Activated naive CD8-positive, alpha-beta T cell treated with anti-CD3 and anti-CD28 coated beads, Interleukin-2, amount 50 U/mL, for 24 hours (primary cell): ENCODE data around the gene MICU1.
A peak's percentile ranks its signal among the peaks of the same experiment; 100 is the strongest.
"Not testable (repeated sequence)": the region's sequence is repeated elsewhere in the genome, so short reads cannot be mapped to it uniquely, and the experiment has no call there.

ENCODE experiments used
- ATAC-seq: fragments of 150-1000 bp; cut with Tn5 transposase; one replicate; pipeline ENCODE4 v1.10.0; 2021
- DNase-seq: peaks from one replicate; pipeline ENCODE4 v3.0.0; 2021
- H3K27ac Mint-ChIP-seq: one replicate; pipeline ENCODE4 v1.8.0; 2021; ENCODE audit warnings: mild to moderate bottlenecking, mixed read lengths
- H3K27me3 Mint-ChIP-seq: one replicate; pipeline ENCODE4 v1.8.0; 2021; ENCODE audit warnings: mixed read lengths
- H3K36me3 Mint-ChIP-seq: one replicate; pipeline ENCODE4 v1.8.0; 2021; ENCODE audit warnings: low read depth, mixed read lengths
- H3K4me1 Mint-ChIP-seq: one replicate; pipeline ENCODE4 v1.8.0; 2021; ENCODE audit warnings: mixed read lengths
- H3K4me3 Mint-ChIP-seq: one replicate; pipeline ENCODE4 v1.8.0; 2021; ENCODE audit warnings: mild to moderate bottlenecking, moderate library complexity, mixed read lengths
- H3K9me3 Mint-ChIP-seq: one replicate; pipeline ENCODE4 v1.8.0; 2021; ENCODE audit warnings: mixed read lengths

MICU1 gene

DNA sequence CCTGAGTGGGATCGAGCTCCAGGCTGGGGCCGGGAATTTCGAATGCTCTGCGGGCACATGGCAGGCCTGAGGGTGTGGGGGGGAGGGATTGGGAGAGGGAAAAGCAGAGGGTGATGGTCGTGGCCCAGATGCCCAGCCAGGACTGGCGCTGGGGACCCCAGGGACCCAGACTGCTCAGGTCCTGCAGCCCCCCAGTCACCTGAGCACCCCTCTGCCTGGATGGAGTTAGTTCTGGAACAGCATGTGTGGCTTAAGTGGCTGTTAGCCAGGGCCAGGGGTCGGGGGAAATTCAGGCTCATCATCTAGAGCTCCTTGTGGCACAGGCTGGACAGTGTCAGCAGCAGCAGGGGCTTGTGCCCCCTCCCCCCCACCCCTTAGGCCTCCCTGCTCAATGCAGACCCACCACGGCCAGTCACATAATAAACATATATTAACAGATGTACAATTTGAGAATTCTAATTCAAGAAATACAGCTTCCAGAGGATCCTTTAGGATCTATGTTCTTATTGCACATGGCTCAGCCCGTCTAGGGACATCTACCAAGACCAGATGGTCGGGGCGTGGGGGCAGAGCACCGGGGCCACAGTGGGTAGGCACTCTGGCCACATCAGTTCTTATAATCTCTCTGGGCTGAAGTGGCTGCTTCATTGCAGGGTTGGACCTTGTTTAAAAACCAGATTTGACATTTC lies 293.3 kb downstream of the MICU1 start:
- DNase-seq (no peak), ATAC-seq (no peak)
- Mint-ChIP-seq H3K36me3 (peaks cover 21% of the 10 kb centered on the region), H3K27me3 (no peaks in the 10 kb centered on the region), H3K27ac (peak overlapping the region; percentile 91), H3K4me3 (peak overlapping the region; percentile 50), H3K4me1 (peaks cover 95% of the 10 kb centered on the region), H3K9me3 (no peaks in the 10 kb centered on the region)

DNA sequence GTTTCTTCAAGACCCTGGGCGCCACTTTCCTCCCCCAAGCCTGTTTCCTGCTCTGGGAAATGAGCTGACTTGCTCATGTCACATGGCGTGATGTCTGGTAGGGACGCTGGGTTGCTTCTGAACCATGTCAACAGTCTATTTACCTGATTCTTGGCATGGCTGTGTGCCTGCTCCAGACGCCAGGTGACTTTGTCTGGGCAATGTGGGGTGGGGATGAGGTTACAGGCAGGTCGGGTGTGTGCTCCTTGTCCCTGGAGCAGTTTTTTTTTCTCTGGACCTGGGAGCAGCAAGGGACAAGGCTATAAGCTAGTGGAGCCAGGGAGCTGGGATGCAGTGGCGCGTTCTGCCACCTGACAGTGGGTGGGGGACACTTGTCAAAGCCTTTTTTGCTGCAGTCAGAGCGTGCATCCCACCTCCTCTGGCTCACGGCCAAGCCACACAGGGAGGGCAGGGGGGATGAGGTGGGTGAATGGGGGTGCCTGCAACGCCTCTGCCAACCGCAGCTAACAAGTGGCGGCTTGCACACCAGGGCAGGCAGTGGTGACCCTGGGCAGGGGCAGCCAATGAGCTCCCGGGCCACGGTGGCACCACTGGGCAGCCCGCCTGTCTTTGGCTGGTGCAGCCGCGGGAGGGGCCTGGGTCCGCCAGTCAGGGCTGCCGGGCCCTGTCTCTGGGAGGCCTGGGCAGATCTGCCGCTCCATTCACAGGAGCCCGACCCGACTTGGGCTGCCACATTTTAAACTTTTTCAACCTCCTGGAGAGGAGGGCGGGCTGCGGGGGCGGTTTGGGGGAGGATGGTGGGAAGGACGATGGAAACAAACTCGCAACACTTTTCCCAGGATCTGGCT lies 294.1 kb downstream of the MICU1 start:
- H3K27ac Mint-ChIP-seq: peak overlapping the region; percentile 91
- H3K36me3 Mint-ChIP-seq: peaks cover 21% of the 10 kb centered on the region
- H3K9me3 Mint-ChIP-seq: no peaks in the 10 kb centered on the region
- ATAC-seq (peak; percentile 72), DNase-seq (peak; percentile 94)
- H3K4me1 Mint-ChIP-seq: peaks cover 94% of the 10 kb centered on the region
- no peaks in the 10 kb centered on the region for H3K27me3 Mint-ChIP-seq
- peak overlapping the region; percentile 50 for H3K4me3 Mint-ChIP-seq

DNA sequence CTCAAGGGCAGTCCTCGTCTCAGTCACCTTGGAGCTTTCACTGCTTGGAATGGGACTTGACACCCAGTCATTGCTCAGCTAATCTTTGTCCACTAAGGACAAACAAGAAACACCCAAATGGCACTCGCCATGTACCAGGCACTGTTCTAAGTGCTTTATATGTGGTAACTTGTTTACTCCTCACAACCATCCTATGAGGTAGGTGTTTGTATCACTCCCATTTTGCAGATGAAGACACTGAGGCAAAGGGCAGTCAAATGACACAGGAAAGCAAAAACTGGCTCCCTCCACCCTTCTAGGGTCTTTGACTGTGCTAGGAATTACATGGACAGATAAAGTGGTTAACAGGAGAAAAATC lies 295.8 kb downstream of the MICU1 start:
- H3K27ac Mint-ChIP-seq: peak overlapping the region; percentile 91
- DNase-seq: no peak
- ATAC-seq: no peak
- no peaks in the 10 kb centered on the region for H3K9me3 Mint-ChIP-seq
- no peaks in the 10 kb centered on the region for H3K27me3 Mint-ChIP-seq
- peak overlapping the region; percentile 46 for H3K4me3 Mint-ChIP-seq
- H3K4me1 Mint-ChIP-seq: peaks cover 84% of the 10 kb centered on the region
- H3K36me3 Mint-ChIP-seq: peaks cover 21% of the 10 kb centered on the region

DNA sequence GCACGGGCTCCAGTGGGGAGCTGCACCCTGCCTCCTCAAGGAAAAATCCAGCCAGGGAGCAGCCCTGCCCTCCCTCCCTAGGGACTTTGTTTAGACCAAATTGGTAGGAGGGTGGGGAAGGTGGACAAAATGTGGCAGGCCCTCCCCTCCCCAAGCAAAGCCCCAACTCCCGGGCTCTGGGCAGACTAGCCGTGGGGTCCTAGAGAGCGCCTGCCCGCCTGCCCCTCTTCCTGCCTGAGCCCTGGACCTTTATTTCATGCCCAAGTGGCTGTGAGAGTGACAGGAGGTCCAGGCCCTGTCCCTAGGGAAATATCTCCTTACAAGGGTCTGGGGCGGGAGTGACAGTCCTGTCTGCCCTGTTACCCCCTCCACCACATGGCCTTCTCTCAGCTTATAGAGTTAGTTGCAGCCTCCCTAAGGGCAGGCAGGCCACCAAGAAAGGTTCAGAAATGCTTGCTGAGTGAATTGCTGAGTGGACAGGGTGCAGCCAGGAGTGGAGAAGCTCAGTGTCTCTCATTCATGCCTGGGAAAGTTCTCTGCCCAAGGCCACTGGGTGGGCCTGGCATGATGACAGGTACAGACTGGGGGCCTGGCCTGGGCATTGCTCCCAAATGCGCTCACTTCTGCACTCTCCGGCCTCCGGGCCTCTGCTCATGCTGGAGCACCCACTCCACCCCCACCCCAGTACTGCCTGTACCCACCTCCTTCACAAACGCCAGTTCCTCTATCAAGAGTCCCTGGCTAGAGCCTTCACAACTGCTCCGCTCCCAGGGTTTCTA lies 296.4 kb downstream of the MICU1 start:
- ATAC-seq (no peak), DNase-seq (no peak)
- peaks cover 83% of the 10 kb centered on the region for H3K4me1 Mint-ChIP-seq
- peak overlapping the region; percentile 99 for H3K27ac Mint-ChIP-seq
- H3K9me3 Mint-ChIP-seq: no peaks in the 10 kb centered on the region
- H3K4me3 Mint-ChIP-seq: peak overlapping the region; percentile 96
- H3K27me3 Mint-ChIP-seq: no peaks in the 10 kb centered on the region
- peaks cover 19% of the 10 kb centered on the region for H3K36me3 Mint-ChIP-seq

DNA sequence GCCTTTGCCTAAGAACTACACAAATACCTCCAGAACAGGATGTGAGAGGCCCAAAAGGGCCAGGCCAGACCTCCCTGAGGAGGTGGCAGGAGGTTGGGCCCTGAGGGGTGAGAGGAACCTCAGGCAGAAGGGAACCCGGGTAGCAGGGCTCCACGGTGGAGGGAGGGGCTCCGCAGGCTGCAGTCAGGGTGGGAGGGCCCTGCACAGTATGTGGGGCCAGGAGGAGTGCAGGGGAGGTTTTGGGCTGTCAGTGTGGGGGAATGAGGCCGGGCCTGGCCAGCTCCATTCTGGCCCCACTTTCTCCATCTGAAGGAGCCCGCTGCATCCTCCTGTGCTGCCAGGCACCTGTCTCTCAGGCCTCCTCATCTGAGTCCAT lies 297.1 kb downstream of the MICU1 start:
- DNase-seq (no peak), ATAC-seq (peak; percentile 25)
- peak overlapping the region; percentile 99 for H3K27ac Mint-ChIP-seq
- H3K27me3 Mint-ChIP-seq: no peaks in the 10 kb centered on the region
- H3K9me3 Mint-ChIP-seq: no peaks in the 10 kb centered on the region
- H3K4me1 Mint-ChIP-seq: peaks cover 82% of the 10 kb centered on the region
- peak overlapping the region; percentile 96 for H3K4me3 Mint-ChIP-seq
- peaks cover 14% of the 10 kb centered on the region for H3K36me3 Mint-ChIP-seq

DNA sequence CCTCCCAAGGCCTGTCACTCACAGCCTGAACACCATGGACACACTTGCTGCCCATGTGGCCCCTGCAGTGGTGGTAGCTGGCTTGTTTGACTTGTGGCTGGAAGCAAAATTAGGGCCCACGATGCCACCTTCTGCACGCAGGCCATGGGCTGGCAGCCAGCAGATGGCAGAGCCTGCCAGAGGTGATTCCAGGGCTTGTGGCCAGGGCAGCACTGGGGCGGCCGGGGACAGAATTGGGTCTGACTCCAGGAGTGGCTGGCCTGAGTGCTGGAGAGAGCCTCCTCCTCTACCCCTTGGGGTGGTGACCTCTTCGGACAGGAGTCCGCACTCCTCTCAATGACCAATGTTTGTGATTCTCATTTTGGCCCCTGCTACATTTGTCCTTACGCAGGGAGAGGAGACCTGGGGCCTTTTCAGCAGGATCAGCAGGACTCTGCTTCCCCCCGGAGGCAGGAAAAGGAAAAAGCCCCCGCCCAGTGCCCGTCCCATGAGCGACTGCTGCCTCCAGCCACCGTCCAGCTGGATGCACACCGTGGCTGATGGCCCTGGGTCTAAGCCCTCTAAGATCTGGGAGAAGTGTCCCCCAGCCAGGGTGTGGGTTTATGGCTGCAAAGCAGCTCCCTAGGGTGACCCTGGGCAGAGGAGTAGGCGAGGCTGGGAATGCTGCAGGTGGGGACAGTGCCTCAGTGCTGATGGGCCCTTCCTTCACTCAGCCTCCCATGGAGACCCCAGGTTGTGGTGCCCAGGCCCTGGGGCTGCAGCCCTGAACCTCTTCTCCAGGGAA lies 297.6 kb downstream of the MICU1 start:
- no peaks in the 10 kb centered on the region for H3K9me3 Mint-ChIP-seq
- DNase-seq: peak; percentile 45
- peaks cover 82% of the 10 kb centered on the region for H3K4me1 Mint-ChIP-seq
- H3K36me3 Mint-ChIP-seq: peaks cover 12% of the 10 kb centered on the region
- no peak for ATAC-seq
- H3K4me3 Mint-ChIP-seq: peak overlapping the region; percentile 96
- H3K27me3 Mint-ChIP-seq: no peaks in the 10 kb centered on the region
- peak overlapping the region; percentile 99 for H3K27ac Mint-ChIP-seq

DNA sequence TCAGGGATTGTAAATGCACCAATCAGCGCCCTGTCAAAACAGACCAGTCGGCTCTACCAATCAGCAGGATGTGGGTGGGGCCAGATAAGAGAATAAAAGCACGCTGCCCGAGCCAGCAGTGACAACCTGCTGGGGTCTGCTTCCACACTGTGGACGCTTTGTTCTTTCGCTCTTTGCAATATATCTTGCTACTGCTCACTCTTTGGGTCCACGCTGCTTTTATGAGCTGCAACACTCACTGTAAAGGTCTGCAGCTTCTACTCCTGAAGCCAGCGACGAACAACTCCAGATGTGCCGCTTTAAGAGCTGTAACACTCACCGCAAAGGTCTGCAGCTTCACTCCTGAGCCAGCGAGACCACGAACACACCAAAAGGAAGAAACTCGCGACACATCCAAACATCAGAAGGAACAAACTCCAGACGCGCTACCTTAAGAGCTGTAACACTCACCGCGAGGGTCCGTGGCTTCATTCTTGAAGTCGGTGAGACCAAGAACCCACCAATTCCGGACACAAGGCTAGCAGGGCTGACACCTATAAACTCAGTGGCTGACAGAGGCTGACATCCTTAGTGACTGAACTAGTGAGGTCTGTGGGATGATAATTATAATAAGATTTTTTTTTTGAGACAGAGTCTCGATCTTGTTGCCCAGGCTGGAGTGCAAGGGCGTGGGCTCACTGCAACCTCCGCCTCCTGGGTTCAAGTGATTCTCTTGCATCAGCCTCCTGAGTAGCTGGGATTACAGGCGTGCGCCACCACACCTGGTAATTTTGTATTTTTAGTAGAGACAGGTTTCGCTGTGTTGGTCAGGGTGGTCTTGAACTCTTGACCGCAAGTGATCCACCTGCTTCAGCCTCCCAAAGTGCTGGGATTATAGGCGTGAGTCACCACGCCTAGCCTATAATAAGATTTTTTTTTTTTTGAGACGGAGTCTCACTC lies 298.9 kb downstream of the MICU1 start:
- H3K36me3 Mint-ChIP-seq, H3K9me3 Mint-ChIP-seq, H3K27me3 Mint-ChIP-seq: not testable (repeated sequence)
- Mint-ChIP-seq H3K4me3 (peak overlapping the region; percentile 96), H3K27ac (peak overlapping the region; percentile 99), H3K4me1 (peaks cover 82% of the 10 kb centered on the region)
- DNase-seq: peak; percentile 80
- peak; percentile 25 for ATAC-seq

DNA sequence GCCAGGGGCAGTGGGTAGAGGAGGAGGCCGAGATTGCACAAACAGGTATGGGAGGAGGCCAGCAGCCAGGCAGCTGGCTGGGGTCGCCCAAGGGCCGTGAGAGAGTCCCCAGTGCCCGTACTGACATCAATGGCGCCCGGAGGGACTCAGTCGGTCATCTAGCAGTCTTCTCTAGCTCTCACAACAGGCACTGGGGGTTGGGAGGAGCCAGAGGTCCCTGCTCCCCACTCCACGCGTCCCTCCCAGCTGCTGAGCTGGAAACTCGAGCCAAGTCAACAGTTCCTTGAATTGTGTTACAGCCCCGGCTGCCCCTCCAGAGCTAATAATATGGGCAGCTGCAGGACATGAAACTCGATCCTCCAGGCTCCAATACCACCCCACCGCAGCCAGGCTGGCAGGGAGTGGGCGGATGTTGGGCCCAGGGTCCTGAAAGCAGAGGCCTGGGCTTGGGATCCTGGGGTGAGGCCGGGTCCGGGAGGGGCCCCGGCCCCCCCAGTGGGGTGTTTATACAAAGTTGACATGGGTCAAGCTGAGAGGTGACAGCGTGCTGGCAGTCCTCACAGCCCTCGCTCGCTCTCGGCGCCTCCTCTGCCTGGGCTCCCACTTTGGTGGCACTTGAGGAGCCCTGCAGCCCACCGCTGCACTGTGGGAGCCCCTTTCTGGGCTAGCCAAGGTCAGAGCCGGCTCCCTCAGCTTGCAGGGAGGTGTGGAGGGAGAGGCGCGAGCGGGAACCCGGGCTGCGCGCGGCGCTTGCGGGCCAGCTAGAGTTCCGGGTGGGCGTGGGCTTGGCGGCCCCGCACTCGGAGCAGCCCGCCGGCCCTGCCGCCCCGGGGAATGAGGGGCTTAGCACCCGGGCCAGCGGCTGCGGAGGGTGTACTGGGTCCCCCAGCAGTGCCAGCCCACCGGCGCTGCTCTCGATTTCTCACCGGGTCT lies 300.4 kb downstream of the MICU1 start:
- not testable (repeated sequence) for H3K9me3 Mint-ChIP-seq, H3K4me3 Mint-ChIP-seq, H3K27ac Mint-ChIP-seq, DNase-seq, H3K36me3 Mint-ChIP-seq, H3K27me3 Mint-ChIP-seq, ATAC-seq
- peaks cover 81% of the 10 kb centered on the region for H3K4me1 Mint-ChIP-seq

DNA sequence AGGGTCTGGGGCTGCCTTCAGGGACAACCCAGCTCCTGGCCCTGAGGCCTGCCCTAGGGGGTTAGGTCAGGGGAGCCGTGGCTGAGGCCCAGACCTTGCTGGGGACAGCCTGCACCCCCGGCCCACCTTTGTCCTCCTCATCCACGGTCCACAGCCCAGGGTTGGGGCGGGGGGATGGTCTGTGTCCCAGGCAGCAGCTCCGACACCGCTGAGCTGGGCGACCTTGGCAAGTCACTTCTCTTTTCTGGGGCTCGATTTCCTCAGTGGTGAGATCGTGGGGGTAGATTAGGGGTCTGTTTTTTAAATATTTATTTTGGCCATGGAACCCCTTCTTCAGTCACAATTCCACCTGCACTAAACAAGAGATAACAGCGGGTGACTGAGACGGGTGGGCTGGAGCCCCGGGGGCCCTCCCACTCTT lies 302.1 kb downstream of the MICU1 start:
- Mint-ChIP-seq H3K36me3 (peaks cover 7% of the 10 kb centered on the region), H3K4me3 (no peak overlapping the region), H3K9me3 (no peaks in the 10 kb centered on the region), H3K4me1 (peaks cover 77% of the 10 kb centered on the region), H3K27ac (peak overlapping the region; percentile 69), H3K27me3 (no peaks in the 10 kb centered on the region)
- ATAC-seq (no peak), DNase-seq (no peak)

DNA sequence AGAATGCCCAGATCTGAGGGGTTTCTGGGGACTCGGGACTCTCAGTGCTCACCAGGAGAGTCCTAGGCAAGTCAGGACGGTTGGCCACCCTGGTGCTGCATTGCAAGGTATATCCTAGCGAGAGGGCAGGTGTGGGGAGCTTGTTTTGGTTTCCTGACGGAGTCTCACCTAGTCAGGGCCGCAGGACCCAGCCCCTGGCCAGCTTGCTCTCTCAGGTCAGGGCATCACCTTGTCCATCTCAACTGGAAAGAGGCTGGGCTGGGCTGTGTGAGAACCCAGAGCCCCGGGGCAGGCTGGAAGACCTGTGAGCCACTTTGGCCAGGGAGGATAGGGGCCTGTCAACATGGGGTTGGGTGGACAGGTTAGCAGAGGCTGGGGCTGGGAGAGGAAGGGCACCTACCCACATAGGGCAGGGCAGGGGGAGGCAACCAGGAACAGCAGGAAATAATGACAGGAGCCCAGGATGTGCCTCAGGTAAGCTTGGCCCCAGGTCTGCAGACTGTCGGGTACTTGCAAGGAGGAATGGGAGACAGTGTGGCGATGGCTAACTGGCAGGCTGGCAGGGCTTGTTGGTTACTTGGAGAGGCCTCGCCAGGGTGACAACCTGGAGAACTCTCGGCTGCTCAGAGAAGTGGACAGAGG lies 302.6 kb downstream of the MICU1 start:
- Mint-ChIP-seq H3K27ac (peak overlapping the region; percentile 99), H3K4me1 (peaks cover 77% of the 10 kb centered on the region), H3K27me3 (no peaks in the 10 kb centered on the region), H3K36me3 (peaks cover 9% of the 10 kb centered on the region), H3K4me3 (no peak overlapping the region), H3K9me3 (no peaks in the 10 kb centered on the region)
- ATAC-seq (no peak), DNase-seq (no peak)

DNA sequence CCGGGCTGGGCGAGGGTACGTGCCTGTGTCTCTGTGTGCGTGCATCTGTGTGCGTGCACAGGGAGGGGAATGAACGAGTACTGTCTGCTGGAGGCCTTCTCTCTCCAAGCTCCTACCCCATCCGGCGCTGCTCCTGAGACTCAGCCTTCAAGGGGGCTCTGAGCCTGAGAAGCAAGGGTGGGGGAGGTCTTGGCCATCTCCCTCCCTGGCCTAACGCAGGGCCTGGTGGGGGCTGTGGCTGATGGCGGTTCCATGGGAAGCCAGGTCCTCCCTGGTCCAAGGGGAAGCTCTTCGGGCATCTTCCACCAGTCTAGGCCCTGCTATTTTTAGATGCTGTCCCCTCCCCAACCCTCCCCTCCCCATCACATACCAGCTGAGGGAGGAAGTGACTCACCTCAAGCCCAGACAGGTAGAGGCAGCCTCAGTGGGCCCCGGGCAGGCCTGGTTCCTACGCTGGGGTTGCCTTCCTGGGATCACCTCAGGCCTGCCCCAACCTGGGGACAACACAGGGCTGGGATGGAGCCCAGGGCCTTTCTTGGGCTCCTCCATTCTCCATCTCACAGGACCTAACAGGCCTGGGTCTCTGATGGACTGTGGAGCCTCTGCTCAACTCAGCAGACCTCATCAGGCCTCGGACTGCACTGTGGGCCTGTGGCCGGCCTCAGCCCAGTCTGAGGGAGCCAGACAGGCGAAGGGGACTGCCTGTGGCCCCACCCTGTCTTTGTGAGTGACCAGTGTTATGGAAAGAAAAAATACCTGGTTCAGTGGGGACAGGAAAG lies 303.4 kb downstream of the MICU1 start:
- H3K27me3 Mint-ChIP-seq: no peaks in the 10 kb centered on the region
- H3K27ac Mint-ChIP-seq: peak overlapping the region; percentile 99
- peaks cover 10% of the 10 kb centered on the region for H3K36me3 Mint-ChIP-seq
- peak overlapping the region; percentile 61 for H3K4me3 Mint-ChIP-seq
- peak; percentile 61 for DNase-seq
- H3K9me3 Mint-ChIP-seq: no peaks in the 10 kb centered on the region
- H3K4me1 Mint-ChIP-seq: peaks cover 77% of the 10 kb centered on the region
- ATAC-seq: peak; percentile 4

DNA sequence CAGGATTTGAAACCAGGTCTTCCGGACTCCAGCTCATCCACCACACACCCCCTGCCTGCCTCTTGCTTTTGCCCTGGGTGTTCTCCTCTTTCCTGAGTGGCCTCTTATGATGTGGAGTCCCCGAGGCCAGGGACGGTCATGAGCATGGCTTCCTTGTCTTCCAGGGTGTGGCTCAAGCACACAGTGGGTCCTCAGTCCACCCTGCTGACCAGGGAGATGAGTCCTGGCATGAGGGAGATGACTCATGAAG lies 303.9 kb downstream of the MICU1 start:
- no peak for DNase-seq
- H3K36me3 Mint-ChIP-seq: peaks cover 10% of the 10 kb centered on the region
- H3K27ac Mint-ChIP-seq: peak overlapping the region; percentile 99
- no peak for ATAC-seq
- no peaks in the 10 kb centered on the region for H3K9me3 Mint-ChIP-seq
- peak overlapping the region; percentile 61 for H3K4me3 Mint-ChIP-seq
- no peaks in the 10 kb centered on the region for H3K27me3 Mint-ChIP-seq
- peaks cover 78% of the 10 kb centered on the region for H3K4me1 Mint-ChIP-seq
